ENCODE results near the gene DENND4C.
A peak's percentile ranks its signal among the peaks of the same experiment; 100 is the strongest.
"Not testable (repeated sequence)": the region's sequence is repeated elsewhere in the genome, so short reads cannot be mapped to it uniquely, and the experiment has no call there.

Gene DENND4C

DNA sequence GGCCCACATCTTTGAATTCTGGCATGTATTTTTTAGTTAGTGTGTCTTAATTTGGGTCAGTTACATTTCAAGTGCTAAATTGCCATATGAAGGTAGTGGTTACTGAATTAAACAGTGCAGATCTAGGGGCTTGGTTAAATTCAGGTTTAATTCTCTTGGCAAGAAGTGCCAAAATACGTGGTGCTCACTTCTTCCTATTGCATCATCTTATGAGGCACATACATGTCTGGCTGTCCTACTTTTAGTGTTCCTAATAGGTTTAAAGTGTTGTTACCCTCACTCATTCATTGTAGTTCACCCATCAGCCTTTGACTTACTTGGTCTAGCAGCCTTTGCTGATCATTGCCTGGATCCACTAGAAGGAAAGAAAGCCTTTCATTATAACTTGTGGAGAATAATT, 90.0 kb downstream of the DENND4C start:
- no peak for DNase-seq
- in situ Hi-C loops (cut with MboI; ENCODE audit: low pct_unique_long_range_greater_than_20kb, low sequenced_read_pairs), result no loop called here

DNA sequence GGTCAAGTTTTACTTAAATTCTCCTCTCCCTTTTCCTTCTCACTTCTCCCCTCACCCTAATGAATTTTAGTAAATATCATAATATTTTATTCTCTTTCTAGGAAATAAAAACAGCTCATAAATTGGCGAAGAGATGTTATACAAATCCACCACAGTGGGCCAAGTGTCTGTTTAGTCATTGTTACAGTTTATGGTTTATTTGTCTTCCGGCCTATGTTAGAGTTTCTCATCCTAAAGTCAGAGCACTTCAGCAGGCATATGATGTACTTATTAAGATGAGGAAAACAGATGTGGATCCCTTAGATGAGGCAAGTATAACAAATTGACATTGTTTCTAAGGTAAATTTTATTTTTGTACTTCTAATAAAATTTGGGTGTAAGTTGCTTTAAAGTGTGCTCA, 101.4 kb downstream of the DENND4C start:
- in situ Hi-C loops (cut with MboI; ENCODE audit: low pct_unique_long_range_greater_than_20kb, low sequenced_read_pairs), result no loop called here
- no peak for DNase-seq

DNA sequence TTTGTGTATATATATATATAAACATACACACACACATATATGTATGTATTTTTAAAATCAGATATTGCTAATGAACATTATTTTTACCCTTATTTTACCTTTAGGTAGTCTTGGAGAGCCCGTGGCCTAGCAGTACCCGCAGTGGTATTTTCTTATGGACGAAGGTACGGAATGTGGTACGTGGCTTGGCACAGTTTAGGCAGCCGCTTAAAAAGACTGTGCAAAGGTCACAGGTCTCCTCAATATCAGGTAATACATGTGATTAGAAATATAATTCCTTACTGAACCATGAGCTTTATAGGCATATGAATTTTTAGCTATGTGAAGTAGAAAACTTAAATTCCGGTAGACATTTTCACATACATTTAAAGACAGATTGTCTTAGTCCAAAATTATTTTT, 105.7 kb downstream of the DENND4C start:
- in situ Hi-C loops (cut with MboI; ENCODE audit: low pct_unique_long_range_greater_than_20kb, low sequenced_read_pairs), result no loop called here
- DNase-seq, result no peak

DNA sequence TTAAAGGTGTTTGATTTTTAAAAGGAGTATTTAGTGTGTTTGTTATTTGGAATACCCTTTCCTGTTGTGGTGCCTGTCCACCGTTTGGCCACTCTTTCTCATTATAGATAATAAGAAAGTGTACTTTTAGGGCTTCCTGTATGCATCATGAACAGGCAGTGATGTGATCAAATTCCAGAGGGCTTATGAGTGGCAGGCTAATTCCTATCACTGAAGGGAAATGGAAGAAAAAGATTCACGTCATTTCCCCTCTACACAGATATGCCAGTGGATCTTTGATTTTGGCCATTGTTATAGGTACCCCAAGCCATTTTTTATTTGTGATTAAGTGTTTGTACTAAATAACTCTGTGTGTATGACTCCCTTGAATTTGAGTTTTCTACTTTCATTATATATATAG, 112.5 kb downstream of the DENND4C start:
- DNase-seq, result no peak
- in situ Hi-C loops (cut with MboI; ENCODE audit: low pct_unique_long_range_greater_than_20kb, low sequenced_read_pairs), result no loop called here

DNA sequence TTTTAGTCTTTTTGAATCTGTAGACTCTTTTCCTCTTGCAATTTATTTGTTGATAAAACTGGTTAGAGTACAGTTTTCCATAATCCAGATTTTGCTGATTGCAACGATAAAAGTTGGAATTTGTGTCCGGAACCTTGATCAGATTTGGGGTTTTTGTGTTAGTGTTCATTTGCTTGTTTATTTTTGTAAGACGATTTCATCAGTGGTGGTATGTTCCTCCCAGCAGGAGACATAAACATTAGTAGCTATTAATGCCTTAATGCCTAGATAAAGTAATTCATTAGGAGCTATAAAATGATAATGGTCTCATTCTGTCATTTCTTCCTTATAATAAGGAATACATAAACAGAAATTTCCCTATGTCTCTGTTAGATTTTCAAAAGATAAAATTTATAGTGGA, 128.2 kb downstream of the DENND4C start:
- DNase-seq, result no peak
- in situ Hi-C loops (cut with MboI; ENCODE audit: low pct_unique_long_range_greater_than_20kb, low sequenced_read_pairs), result no loop called here

DNA sequence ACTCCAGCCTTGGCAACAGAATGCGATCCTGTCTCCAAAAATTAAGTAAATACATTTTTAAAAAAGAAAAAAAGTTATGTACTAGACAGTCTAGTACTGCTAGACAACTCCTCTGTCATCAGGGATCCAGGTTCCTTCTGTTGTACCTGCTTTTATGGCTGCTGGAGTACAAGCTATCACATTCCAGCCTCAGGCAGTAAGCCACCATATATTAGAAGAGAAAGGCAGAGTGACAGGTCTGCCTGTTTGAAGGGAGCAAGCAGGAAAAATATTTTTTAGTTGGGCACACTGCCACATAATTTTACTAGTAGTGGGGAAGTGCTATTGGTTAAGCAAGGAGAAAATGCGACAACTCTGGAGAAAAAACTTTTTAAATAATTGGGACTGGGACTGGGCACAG, 138.6 kb downstream of the DENND4C start:
- in situ Hi-C loops (cut with MboI; ENCODE audit: low pct_unique_long_range_greater_than_20kb, low sequenced_read_pairs), result no loop called here

DNA sequence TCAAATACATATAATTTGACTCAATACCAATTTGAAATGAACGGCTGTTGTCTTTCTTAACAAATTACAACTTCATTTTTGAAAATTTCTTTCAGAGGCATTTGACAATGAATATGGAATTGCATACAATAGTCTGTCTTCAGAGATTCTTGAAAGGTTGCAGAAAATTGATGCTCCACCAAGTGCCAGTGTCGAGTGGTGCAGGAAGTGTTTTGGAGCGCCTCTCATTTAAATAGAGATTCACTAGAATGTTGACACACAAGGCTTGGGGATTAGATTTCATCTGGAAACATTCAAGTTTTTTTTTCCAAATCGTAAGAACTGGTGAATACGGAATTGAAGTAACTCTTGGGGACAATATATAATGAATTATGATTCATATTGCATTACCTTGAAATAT, 141.4 kb downstream of the DENND4C start:
- in situ Hi-C loops (cut with MboI; ENCODE audit: low pct_unique_long_range_greater_than_20kb, low sequenced_read_pairs), result no loop called here
- DNase-seq, result peak; percentile 32

More for the DNA sequence above, 138.6 kb downstream of the DENND4C start:
- DNase-seq, result no peak

DNA sequence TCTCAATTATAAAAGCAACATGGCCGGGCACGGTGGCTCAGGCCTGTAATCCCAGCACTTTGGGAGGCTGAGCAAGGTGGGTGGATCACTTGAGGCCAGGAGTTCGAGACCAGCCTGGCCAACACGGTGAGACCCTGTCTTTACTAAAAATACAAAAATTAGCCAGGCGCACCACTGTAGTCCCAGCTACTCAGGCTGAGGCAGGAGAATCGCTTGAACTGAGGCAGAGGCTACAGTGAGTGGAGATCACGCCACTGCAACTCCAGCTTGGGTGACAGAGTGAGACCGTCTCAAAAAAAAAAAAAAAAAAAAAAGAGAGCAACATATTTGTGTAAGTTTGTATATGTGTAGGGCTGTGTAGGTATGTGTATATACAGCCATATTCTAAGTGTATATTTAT, 142.1 kb downstream of the DENND4C start:
- DNase-seq, result no peak
- in situ Hi-C loops (cut with MboI; ENCODE audit: low pct_unique_long_range_greater_than_20kb, low sequenced_read_pairs), result no loop called here

DNA sequence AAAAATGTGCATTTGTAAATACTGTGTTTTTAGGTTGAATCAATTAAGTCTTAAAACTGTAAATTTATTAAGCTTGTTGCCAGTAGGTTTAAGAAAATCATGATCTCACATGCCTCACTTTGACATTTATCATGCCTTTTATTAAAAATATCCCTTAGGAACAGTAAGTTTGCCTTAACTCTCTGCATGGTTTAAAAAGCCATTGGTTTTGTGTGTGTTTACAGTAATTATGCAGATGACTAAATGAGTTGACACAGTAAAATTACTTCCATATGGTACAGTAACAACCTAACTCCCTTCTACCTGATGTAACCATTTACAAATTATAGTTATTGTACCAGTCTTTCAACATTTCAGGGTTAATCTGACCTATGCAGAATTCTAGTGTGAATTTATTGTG, 143.0 kb downstream of the DENND4C start:
- peak; percentile 28 for DNase-seq
- in situ Hi-C loops (cut with MboI; ENCODE audit: low pct_unique_long_range_greater_than_20kb, low sequenced_read_pairs), result no loop called here

DNA sequence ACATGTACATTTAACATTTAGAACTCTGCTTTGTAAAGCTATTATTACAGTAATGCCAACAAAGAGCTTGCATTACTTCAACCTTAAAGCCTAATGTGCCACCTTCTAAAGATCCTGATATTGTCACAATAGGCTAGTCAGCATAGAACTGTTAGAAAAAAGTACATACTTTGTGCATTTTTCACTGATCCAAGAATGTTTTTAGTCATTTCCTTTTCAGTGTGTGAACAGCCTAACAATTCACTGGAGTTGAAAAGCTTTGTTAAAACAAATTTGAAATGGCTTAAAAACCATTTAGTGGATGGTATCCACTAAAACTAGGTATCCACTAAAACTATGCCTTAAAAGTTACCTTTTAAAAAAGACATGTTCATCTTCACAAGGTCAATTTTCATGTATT, 145.0 kb downstream of the DENND4C start:
- in situ Hi-C loops (cut with MboI; ENCODE audit: low pct_unique_long_range_greater_than_20kb, low sequenced_read_pairs), result no loop called here
- no peak for DNase-seq

DNA sequence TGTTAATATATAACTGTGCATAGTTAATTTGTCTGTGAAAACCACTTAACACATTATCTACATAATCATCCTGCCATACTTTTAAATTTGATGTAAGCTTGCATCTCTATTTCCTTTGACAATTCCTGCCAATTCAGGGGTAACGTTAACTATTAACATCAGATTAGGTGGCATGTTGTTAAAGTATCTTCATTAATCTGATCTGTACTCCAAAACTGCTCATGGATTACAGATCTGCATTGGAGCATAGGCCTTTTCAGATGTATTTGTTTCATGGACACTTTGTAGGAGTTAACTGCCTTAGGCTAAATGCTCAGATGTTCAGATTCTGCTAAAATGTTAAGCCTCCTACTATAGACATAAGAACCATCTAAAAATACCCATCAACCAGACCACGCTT, 146.4 kb downstream of the DENND4C start:
- in situ Hi-C loops (cut with MboI; ENCODE audit: low pct_unique_long_range_greater_than_20kb, low sequenced_read_pairs), result no loop called here

DNA sequence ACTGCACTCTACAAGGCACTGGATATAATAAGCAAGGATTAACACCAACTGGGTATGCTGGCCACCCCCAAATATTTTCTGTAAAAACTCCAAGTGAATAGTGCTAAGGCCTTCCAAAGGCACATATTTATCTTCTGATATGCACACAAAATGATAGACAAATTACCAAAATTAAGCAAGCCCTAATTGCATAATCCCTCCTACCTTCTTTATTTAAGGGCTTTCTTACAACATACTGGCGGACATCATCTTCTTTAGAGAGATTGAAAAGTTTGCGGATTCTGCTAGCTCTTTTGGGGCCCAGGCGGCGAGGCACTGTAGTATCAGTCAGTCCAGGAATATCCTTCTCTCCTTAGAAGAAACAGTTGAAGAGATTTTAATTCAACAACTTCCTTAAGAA, 147.7 kb downstream of the DENND4C start:
- no peak for DNase-seq
- in situ Hi-C loops (cut with MboI; ENCODE audit: low pct_unique_long_range_greater_than_20kb, low sequenced_read_pairs), result no loop called here

More for the DNA sequence above, 146.4 kb downstream of the DENND4C start:
- DNase-seq, result no peak

DNA sequence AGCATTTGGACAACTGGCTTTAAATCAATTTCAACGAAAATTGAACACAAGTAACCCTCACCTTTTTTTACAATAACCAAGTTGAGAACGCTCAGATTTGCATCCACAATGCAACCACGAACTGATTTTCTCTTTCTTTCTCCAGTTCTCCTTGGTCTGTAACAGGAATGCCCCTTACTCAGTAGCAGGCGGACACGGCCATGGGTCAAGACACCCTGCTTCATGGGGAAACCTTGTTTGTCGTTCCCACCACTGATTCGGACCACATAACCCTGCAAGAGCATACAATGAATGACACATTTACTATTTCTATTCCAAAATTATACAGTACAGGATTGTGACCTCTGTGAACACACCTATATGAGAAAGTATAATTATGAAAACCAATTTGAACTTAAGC, 148.2 kb downstream of the DENND4C start:
- DNase-seq, result no peak
- in situ Hi-C loops (cut with MboI; ENCODE audit: low pct_unique_long_range_greater_than_20kb, low sequenced_read_pairs), result no loop called here

DNA sequence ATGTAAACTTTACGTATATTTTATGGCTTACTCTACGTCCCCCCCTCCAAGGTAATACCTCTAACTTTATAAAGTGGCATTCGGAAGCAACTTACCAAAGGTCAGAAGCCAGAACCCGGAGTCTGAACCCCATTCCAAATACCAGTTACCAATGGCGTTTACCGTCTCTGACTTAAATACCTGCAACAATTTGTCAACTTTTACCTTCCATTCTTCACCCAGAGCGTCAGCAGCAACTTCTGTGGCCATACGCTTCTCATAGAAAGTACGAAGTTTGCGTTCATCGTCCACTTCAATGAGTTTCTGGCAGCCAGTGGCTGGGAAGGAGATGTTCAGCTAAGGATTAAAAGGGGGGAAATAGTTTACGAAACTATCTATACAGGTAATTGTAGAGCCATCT, 148.8 kb downstream of the DENND4C start:
- no peak for DNase-seq
- in situ Hi-C loops (cut with MboI; ENCODE audit: low pct_unique_long_range_greater_than_20kb, low sequenced_read_pairs), result no loop called here

DNA sequence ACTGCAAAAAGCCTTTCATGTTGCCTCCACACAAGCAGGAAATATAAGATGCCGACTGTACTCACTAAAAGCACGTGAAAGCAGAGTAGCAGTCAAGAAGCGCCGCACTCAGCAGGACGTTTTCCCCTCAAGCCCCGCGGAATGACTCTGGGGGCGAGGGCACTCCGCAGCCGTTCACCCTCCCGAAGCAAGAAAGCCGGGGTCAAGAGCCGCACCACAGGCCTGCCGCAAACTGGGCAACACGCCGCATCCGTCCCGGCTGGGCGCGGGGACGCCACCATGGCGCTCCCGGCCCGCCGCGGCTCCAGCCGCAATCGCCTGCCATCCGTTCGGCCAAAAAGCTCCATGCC, 149.2 kb downstream of the DENND4C start:
- in situ Hi-C loops (cut with MboI; ENCODE audit: low pct_unique_long_range_greater_than_20kb, low sequenced_read_pairs), result no loop called here

DNA sequence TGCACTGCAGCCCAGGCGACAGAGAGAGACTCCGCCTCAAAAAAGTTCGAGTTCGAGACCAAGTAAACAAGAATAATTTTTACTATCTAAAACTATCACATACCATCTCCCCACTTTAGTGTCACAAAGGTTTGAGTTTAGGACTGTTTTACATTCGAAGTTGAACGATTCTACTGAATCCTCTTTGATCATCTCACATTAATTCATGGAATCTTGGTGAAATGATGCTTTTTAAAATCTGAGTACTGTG, 150.3 kb downstream of the DENND4C start:
- DNase-seq, result no peak
- in situ Hi-C loops (cut with MboI; ENCODE audit: low pct_unique_long_range_greater_than_20kb, low sequenced_read_pairs), result no loop called here

More for the DNA sequence above, 149.2 kb downstream of the DENND4C start:
- DNase-seq, result no peak

DNA sequence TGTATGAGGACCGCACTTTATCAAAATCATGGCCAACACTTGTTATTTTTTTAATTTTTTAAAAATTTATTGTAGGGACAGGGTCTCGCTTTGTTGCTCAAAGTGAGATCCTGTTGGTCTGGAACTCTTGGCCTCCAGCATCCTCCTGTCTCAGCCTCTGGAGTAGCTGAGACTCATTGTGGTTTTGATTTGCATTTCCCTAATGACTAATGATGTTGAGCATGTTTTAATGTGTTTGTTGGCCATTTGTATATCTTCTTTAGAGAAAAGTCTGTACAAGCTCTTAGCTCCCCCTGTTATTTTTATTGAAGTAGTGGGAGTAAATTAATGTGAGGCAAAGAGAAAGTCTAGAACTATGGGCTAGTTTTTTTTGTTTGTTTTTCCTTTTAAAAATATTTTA, 151.2 kb downstream of the DENND4C start:
- in situ Hi-C loops (cut with MboI; ENCODE audit: low pct_unique_long_range_greater_than_20kb, low sequenced_read_pairs), result no loop called here
- no peak for DNase-seq

DNA sequence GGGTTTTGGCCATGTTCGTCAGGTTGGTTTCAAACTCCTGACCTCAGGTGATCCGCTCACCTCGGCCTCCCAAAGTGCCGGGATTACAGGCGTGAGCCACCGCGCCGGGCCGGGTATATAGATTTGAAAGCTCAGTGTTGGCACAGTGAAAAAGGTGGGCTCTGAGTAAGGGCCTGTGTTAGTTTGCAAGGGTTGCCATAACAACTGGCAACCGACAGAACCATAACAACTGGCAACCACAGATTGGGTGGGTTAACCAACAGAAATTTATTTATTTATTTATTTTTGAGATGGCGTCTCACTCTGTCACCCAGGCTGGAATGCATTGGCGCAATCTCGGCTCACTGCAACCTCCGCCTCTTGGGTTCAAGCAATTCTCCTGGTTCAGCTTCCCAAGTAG, 154.7 kb downstream of the DENND4C start:
- in situ Hi-C loops (cut with MboI; ENCODE audit: low pct_unique_long_range_greater_than_20kb, low sequenced_read_pairs); DNase-seq: not testable (repeated sequence)

DNA sequence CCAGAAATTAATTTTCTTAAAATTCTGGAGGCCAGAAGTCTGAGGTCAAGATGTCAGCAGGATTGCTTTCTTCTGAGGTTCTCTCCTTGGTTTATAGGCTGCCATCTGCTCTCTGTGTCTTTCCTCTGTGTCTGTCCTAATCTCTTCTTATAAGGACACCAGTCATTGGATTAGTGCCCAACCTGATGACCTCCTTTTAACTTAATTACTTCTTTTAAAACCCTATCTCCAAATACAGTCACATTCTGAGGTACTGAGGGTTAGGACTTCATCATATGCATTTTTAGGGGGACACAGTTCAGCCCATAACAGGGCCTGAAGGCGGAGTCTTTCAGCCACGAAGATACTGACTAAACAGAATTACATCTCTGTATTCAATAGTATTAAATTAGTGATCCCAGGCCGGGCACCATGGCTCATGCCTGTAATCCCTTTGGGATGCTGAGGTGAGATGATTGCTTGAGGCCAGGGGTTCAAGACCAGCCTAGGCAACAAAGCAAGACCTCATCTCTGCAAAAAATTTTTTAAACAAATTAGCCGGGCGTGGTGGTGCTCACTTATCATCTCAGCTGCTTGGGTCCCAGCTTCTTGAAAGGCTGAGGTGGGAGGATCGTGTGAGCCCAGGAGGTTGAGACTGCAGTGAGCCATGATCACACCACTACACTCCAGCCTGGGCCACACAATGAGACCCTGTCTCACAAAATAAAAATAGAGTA, 155.5 kb downstream of the DENND4C start:
- in situ Hi-C loops (cut with MboI; ENCODE audit: low pct_unique_long_range_greater_than_20kb, low sequenced_read_pairs), result no loop called here
- no peak for DNase-seq

DNA sequence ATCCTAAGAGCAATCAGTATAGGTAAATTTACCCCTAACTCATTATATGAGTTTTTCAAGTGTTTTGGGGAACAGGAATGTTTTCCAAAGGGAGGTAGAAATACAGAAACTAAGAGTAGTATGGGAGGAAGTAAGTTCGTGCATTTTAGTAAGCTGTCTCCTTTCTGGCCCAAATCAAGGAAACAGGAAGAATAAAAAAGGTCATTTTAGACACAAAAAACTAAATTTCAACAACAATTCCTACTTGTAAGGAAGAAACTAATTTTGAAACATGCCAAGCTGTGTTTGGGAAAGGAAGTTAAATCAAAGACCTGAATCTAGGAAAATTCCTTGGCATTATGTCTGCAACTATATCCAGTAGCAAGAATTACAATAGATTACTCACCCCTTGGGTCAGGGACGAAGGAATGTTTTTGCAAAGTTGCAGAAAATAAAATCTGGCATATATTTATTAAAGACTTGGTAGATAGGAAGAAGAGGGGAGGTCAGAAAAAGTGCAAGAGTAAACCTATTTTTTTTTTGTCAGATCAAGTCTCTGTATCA, 156.1 kb downstream of the DENND4C start:
- in situ Hi-C loops (cut with MboI; ENCODE audit: low pct_unique_long_range_greater_than_20kb, low sequenced_read_pairs), result no loop called here
- no peak for DNase-seq

DNA sequence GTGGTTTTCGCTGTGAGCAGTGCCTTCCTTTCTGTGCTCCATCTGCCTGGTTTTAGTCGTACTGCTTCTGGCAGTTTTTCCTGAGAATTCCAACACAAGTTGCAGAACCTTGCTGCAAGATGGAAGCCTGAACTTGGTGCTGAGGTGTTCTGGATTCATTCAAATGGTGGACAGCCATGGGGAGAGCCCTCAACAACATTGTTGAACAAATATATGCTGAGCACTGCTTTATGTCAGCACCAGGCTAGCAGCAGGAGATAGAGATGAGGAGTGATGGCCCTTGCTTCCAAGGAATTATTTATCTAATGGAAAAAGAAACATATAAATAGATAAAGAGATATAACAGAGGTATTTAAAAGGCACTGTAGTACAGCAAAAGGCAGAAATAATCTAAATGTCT, 156.8 kb downstream of the DENND4C start:
- in situ Hi-C loops (cut with MboI; ENCODE audit: low pct_unique_long_range_greater_than_20kb, low sequenced_read_pairs), result no loop called here
- DNase-seq, result no peak

DNA sequence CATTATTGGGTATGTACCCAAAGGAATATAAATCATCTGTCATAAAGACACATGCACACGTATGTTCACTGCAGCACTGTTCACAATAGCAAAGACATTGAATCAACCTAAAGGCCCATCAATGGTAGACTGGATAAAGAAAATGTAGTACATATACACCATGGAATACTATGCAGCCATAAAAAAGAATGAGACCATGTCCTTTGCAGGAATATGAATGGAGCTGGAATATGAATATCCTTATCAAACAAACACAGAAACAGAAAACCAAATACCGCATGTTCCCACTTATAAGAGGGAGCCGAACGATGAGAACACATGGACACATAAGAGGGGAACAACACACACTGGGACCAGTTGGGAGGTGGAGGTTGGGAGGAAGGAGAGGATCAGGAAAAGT, 159.0 kb downstream of the DENND4C start:
- in situ Hi-C loops (cut with MboI; ENCODE audit: low pct_unique_long_range_greater_than_20kb, low sequenced_read_pairs); DNase-seq: not testable (repeated sequence)

Measured in KBM-7 (cell line).